ENCODE results near the gene PDIA2.

DNA sequence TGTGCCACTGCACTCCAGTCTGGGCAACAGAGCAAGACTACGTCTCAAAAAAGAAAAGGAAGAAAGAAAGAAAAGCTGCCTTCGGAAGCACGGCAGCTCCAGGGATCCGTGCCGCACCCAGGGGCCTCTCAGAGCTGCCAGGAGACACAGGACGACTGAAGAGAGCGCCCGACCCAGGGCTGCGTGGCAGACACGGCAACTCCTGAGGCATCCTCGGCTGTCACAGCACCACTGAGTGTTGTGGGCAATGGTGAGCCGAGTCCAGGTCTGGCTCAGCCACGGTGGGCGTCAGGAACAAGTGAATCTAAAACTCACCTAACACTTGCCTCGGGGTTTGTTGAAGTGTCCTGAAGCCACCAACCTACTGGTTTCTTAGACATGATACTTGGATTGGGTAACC is 28.8 kb downstream of the PDIA2 start:
- TF ChIP-seq TAF1 (IDR thresholded peaks at IDR 0.05; ENCODE audit: borderline replicate concordance, low read depth, low read length) (no peak), POLR2A (IDR thresholded peaks at IDR 0.05; ENCODE audit: low read depth, low read length) (no peak)
